Measurements from ENCODE around the gene SYNJ2BP. TPM values are rescaled to one million over a fixed set of nuclear protein-coding genes. Genes with fewer than 3 reads are reported as not detected.

SYNJ2BP gene
- total and polyA plus RNA-seq, 2 of the 13 experiments (the other 11 are each of a cell fraction or from before 2014, with no cell fraction given) = 18.1 to 28.6 TPM

DNA sequence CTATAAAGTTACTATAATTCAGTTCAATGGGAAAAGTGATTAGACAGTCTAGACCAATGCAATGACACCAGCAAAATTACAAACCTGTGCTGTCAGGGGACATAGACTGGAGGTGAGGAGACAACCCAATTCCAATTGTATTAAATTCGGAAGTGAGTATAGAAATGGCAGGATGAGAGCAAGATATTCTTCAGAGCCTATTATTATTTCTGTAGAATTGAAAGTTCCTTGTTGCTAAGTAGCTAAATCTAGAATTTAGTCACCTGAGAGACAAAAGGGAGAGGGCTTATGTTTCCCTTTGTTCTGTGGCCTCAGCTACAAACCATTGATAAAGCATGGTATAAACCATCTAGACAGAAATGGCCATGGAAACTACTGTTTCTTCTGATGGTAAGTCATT lies 35.0 kb upstream of the SYNJ2BP start, which contains the start of gene ADAM21:
ADAM21 (plus strand) TSS at position 301 of the 400 bp plus-strand sequence. CDS start 5,326 bp downstream, outside the sequence.
- ChIA-PET CTCF (ENCODE audit: low intra/inter-chr PET ratio, low total read pairs) (no interaction called here), POLR2A (no interaction called here)
- 78% methylated on average over 1 of the region's 1 CpG for WGBS (ENCODE audit: low lambda C conversion rate)
- TF ChIP-seq ZFYVE20 (CRISPR knock-in tag; IDR thresholded peaks at IDR 0.05; ENCODE audit: borderline replicate concordance, low read depth) (no peak), YY1 (IDR thresholded peaks at IDR 0.05; ENCODE audit: insufficient read depth, insufficient replicate concordance, low read depth, low read length) (no peak), ZFP36L1 (CRISPR knock-in tag; IDR thresholded peaks at IDR 0.05) (no peak), MED1 (CRISPR knock-in tag; IDR thresholded peaks at IDR 0.05) (no peak), ZNF766 (CRISPR knock-in tag; IDR thresholded peaks at IDR 0.05; ENCODE audit: borderline replicate concordance) (no peak)
- TF ChIP-seq, protein P1, sequence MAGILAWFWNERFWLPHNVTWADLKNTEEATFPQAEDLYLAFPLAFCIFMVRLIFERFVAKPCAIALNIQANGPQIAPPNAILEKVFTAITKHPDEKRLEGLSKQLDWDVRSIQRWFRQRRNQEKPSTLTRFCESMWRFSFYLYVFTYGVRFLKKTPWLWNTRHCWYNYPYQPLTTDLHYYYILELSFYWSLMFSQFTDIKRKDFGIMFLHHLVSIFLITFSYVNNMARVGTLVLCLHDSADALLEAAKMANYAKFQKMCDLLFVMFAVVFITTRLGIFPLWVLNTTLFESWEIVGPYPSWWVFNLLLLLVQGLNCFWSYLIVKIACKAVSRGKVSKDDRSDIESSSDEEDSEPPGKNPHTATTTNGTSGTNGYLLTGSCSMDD (CRISPR knock-in tag; IDR thresholded peaks at IDR 0.05) = no peak
- TF ChIP-seq, protein P2, sequence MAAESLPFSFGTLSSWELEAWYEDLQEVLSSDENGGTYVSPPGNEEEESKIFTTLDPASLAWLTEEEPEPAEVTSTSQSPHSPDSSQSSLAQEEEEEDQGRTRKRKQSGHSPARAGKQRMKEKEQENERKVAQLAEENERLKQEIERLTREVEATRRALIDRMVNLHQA (CRISPR knock-in tag; IDR thresholded peaks at IDR 0.05) = no peak
- Histone ChIP-seq H3K4me3 (replicated peaks in 1 of 3; ENCODE audit: insufficient read depth in 1 of 3, low read depth in 2 of 3, low read length in 3 of 3) (no peak within 1 kb of the TSS), H3K9ac (ENCODE audit: insufficient read depth, low read depth, low read length) (no peak within 1 kb of the TSS), H3K4me2 (ENCODE audit: low read depth, low read length) (no peak within 1 kb of the TSS), H3K36me3 (replicated peaks in 1 of 2; ENCODE audit: control insufficient read depth in 1 of 2, insufficient read depth in 2 of 2, low read length in 2 of 2) (no peaks in the 10 kb centered on the region), H3K9me3 (ENCODE audit: low read length) (no peaks in the 10 kb centered on the region), H3K27ac (ENCODE audit: extremely low read length, insufficient read depth, low read length) (no peak within 1 kb of the TSS), H3K4me1 (ENCODE audit: insufficient read depth, low read length) (peaks cover 17% of the 10 kb centered on the region), H3K79me2 (ENCODE audit: insufficient read depth, low read length) (no peaks in the 10 kb centered on the region), H2AFZ (ENCODE audit: low read length) (no peak within 1 kb of the TSS), H3K27me3 (ENCODE audit: control insufficient read depth in 1 of 2, insufficient read depth in 2 of 2, low read length in 2 of 2) (no peaks in the 10 kb centered on the region), H4K20me1 (ENCODE audit: insufficient read depth, low read length) (no peaks in the 10 kb centered on the region)
- no peak for FAIRE-seq
- intact Hi-C loops (cut with micrococcal nuclease; ENCODE audit: unreplicated experiment) = no loop called here
- ATAC-seq = no peak
- BruUV-seq (replicated peaks) = no TSS peak
- in situ Hi-C loops (cut with HindIII; ENCODE audit: extremely low pct_ligation_motif_present, low pct_unique_long_range_greater_than_20kb) = no loop called here
- no peak for DNase-seq (ENCODE audit: low spot score)

Measured in HepG2 (cell line).